IPS DF 4.7 (cell line): ENCODE results near the gene URM1.
"Not testable (repeated sequence)": the region's sequence is repeated elsewhere in the genome, so short reads cannot be mapped to it uniquely, and the experiment has no call there.

Source experiments
- DNase-seq: peaks from one replicate; pipeline ENCODE4 v3.0.0-alpha.2; 2013; ENCODE audit warnings: low spot score; ENCODE audit errors: extremely low read depth

URM1 gene

GRCh38 chr9:128408963-128409431, 37.8 kb downstream of the URM1 start:
- DNase-seq, result no peak

GRCh38 chr9:128409450-128409849, 38.3 kb downstream of the URM1 start:
- DNase-seq, result no peak

DNA sequence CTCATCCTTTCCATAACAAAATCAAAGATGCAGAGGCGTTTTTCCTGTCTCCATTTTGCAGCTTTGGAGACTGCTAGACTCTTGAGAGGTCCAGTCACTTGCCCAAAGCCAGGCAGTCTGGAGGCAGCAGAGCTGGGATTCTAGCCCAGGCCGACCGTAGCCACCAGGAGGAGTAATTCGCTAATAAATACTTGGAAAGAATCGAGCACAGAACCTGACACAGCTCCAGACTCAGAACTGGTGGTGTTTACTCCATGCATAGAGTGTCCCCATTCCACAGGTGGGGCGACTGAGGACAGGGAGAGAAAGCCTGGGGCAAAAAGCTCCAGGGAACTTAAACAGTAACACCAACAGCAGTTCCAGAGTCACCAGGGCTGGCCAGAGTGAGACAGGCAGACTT, 38.8 kb downstream of the URM1 start:
- DNase-seq, result no peak

GRCh38 chr9:128411364-128412119, 40.4 kb downstream of the URM1 start:
- no peak for DNase-seq

GRCh38 chr9:128412120-128412790, 41.1 kb downstream of the URM1 start:
- peak; percentile 80 for DNase-seq

GRCh38 chr9:128413728-128414127, 42.6 kb downstream of the URM1 start:
- not testable (repeated sequence) for DNase-seq

DNA sequence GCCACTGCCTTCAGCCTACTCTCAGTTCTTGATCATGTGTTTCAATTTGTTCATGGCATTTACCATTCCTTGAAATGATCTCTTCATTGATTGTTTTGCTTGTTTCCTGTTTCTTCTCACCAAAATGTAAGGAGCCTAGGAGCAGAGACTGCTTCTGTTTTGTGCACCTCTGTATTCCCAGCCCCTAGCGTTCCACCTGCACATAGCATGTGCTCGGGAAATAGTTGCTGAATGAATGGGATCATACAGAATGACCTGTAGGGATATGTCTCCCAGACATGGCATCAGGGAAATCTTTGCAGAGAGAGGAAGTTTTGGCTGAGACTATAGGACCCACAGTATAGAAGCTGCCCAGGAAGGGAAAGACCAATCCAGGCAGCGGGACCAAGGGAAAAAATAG, 43.3 kb downstream of the URM1 start:
- DNase-seq, result no peak

- no peak for DNase-seq
Observed at GRCh38 chr9:128415281-128415680, 44.1 kb downstream of the URM1 start.

DNA sequence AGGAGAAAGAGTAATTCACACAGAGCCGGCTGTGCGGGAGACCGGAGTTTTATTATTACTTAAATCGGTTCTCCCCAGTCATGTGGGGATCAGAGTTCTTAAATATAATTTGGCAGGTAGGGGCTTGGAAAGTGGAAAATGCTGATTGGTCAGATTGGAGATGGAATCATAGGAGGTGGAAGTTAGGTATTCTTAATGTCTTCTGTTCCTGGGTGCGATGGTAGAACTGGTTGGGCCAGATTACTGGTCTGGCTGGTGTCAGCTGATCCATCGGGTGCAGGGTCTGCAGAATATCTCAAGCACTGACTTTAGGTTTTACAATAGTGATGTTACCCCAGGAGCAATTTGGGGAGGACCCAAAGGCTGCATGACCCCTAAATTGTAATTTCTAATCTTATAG, 44.8 kb downstream of the URM1 start:
- DNase-seq, result no peak

DNA sequence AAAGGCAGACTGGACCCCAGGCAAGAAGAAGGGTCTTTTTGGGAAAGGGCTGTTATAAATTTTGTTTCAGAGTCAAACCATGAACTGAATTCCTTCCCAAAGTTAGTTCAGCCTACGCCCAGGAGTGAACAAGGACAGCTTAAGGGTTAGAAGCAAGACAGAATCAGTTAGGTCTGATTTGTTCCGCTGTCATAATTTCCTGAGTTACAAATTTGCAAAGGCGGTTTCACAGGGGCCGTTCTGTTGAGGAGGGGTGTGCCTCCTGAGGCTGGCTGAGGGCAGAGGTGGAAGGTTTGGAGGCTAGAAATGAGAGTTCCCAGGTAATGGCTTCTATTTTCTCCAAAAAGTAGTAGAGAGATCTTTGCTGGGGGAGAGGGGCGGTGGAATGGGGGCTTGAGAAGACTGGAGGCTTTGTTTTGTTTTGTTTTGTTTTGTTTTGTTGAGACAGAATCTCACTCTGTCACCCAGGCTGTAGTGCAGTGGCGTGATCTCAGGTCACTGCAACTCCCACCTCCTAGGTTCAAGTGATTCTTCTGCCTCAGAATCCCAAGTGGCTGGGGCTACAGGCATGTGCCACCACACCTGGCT, 45.4 kb downstream of the URM1 start:
- DNase-seq, result no peak

DNA sequence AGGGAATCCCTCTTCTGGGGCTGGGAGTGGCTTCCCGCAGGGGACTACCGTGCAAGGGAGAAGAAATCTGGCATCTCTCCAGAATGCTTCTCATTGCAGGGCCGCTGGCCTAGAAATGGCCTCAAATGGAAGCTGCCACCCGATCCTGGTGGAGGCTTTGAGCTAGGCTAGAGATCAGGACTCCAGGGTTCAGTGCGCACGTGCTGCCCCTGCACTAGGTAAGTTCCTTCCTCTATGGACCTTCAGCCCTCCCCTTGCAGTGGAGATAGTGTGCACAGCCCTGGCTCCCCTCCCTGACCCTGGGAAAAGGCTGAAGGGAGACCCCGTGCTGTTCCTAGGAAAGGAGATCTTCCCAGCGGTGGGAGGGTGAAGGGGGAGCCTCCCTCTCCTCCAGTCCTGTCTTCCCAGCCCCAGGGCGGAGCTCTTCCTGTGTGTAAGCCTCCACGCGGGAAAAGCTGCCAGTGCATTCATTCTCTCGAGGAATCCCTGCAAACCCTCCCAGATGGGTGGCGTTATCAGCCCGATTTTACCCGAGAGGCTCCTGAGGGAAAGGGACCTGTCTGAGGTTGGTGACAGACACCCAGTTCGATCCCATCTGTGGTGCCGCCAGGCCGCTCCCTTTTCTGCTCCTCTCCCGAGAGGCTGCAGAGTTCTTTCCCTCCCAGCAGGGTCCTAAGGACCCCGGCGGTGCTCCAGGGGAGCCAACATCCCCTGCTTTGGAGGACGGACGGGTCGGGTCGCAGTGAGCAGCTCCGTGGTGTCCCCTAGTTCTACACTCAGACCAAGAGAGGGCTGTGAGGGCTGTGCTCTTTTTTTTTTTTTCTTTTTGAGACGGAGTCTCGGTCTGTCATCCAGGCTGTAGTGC, 48.1 kb downstream of the URM1 start:
- DNase-seq, result no peak

DNA sequence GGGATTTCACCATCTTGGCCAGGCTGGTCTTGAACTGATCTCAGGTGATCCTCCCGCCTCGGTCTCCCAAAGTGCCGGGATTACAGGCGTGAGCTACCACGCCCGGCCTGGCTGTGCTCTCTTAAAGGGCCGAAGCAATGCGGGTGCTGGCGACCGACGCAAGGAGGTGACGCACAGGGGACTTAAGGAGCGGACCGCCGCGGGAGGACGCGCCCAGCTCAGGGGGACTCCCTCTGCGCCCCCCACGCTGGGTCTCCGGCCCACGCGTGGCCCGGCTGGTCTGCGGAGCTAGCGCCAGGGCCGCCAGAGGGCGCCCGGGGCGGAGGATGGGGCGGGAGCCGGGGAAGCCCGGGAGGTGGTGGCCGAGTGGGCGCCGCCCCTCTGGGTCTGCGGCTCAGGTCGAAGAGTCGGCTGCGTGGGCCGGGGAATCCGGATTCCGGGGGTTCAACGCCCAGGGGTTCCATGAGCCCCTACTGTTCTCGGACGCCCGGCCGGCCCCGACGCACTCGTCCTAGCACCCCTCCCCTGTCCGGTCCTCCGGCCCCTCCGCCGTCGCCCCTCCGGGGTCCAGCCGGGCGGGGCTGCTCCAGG, 49.0 kb downstream of the URM1 start:
- no peak for DNase-seq

- DNase-seq, result no peak
Observed at GRCh38 chr9:128420651-128421481, 49.7 kb downstream of the URM1 start, which contains the start of gene CERCAM. Gene CERCAM (plus strand): TSS chr9:128420857. CDS start chr9:128420878, 21 bp downstream.

- no peak for DNase-seq
Observed at GRCh38 chr9:128421482-128421996, 50.4 kb downstream of the URM1 start.

GRCh38 chr9:128422022-128422782, 51.0 kb downstream of the URM1 start:
- DNase-seq, result not testable (repeated sequence)

DNA sequence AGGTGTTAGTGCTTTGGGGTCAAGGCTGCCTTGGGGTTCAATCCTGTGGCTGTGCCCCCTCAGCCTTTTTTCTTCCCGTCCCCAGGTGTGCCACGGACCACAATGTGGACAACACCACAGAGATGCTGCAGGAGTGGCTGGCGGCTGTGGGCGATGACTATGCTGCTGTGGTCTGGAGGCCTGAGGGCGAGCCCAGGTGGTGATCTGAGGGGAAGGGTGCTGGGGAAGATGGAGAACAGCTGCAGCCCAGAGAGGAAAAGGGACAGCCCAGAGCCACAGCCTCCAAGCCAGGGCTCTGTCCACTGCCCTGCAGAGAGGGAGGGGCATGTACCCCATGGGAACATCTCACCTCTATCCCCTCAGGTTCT, 51.6 kb downstream of the URM1 start:
- no peak for DNase-seq

DNA sequence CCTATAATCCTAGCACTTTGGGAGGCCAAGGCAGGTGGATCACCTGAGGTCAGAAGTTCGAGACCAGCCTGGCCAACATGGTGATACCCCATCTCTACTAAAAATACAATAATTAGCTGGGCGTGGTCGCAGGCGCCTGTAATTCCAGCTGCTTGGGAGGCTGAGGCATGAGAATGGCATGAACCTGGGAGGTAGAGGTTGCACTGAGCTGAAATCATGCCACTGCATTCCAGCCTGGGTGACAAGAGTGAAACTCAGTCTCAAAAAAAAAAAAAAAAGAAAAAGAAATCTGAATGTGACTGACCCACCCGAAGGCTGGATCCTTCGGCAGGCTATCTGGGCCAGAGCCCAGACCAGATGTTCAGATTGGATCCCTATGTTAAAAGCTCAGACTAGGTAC, 52.2 kb downstream of the URM1 start:
- DNase-seq, result not testable (repeated sequence)

- no peak for DNase-seq
Observed at GRCh38 chr9:128424268-128424780, 53.1 kb downstream of the URM1 start.
